ENCODE data around the gene MAN1A2.

- no peak for TF ChIP-seq CTCF (IDR thresholded peaks at IDR 0.05; ENCODE audit: borderline replicate concordance, extremely low read depth, low read length, poor library complexity, severe bottlenecking)
- no peak for TF ChIP-seq EZH2 (IDR thresholded peaks at IDR 0.05; ENCODE audit: borderline replicate concordance, low read depth, low read length, severe bottlenecking)
These were observed 40.2 kb upstream of the MAN1A2 start for GRCh38 chr1:117327011-117327410.

Measured in DND-41 (cell line).